Esophagus squamous epithelium (tissue), 4 donors: Measurements from ENCODE around the gene GRIP2.

Experiments
- POLR2A ChIP-seq, 4 donors: fragments of 450-650 bp; IDR thresholded peaks; one replicate each; pipeline ENCODE4 v1.6.1; 2017; ENCODE audit warnings: antibody characterized with exemption in 4 of 4, mild to moderate bottlenecking in 4 of 4, moderate library complexity in 3 of 4
- TF ChIP-seq, protein P1 (sequence below), 6 experiments: fragments of 450-650 bp in 4 of 6; fragments of 200-600 bp in 2 of 6; sonication (generic) in 2 of 6; IDR thresholded peaks; one replicate each; pipeline ENCODE4 v1.5.1; 2016 to 2019; ENCODE audit warnings: antibody characterized with exemption in 6 of 6, mild to moderate bottlenecking in 4 of 6, moderate library complexity in 4 of 6

DNA sequence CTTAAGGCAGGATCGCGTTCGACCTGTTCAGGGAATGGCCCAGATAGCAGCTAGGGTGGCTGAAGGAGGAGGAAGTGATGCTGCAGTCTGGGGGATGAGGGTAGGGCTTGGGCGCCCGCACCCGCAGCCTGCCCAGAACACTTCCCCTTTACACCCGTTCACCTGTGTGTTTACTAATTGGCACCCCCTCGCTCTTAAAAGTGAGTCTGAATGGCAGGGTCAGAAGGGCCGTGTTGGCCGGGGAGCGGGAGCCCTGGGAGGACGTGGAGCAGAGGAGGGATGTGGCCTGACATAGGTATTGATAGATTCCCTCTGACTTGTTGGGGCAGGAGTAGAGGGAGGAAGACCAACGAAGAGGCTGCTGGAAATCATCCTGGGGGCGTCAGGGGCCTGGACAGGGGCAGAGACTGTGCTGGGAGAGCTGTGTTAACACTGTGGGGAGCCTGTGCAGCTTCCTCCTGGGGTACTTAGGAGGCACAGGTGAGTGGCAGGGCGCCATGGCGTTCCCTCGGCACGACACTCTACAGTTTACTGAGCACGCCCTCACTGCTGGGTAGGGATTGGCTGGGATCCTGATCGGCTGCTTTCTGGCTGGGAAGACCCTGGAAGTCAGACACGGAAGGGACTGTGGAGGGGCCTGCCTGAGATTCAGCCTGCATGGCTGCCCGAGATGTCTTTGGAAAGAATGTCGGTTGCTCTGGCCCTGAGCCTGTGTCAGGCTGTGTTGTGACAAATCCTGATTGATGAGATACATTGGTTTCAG, 86.1 kb downstream of the GRIP2 start:
- TF ChIP-seq POLR2A (IDR thresholded peaks at IDR 0.05): no peak
- TF ChIP-seq, protein P1, sequence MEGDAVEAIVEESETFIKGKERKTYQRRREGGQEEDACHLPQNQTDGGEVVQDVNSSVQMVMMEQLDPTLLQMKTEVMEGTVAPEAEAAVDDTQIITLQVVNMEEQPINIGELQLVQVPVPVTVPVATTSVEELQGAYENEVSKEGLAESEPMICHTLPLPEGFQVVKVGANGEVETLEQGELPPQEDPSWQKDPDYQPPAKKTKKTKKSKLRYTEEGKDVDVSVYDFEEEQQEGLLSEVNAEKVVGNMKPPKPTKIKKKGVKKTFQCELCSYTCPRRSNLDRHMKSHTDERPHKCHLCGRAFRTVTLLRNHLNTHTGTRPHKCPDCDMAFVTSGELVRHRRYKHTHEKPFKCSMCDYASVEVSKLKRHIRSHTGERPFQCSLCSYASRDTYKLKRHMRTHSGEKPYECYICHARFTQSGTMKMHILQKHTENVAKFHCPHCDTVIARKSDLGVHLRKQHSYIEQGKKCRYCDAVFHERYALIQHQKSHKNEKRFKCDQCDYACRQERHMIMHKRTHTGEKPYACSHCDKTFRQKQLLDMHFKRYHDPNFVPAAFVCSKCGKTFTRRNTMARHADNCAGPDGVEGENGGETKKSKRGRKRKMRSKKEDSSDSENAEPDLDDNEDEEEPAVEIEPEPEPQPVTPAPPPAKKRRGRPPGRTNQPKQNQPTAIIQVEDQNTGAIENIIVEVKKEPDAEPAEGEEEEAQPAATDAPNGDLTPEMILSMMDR (IDR thresholded peaks at IDR 0.05): no peak
